22Rv1 (cell line): Measurements from ENCODE around the gene THRA.
A peak's percentile ranks its signal among the peaks of the same experiment; 100 is the strongest.

ENCODE experiments used
- H3K27ac ChIP-seq: fragments of 450-650 bp; 2 replicates; pipeline ENCODE4 v1.5.1; 2017
- ZFX ChIP-seq: fragments of 450-650 bp; IDR thresholded peaks from 2 replicates; pipeline ENCODE4 v1.6.1; 2017; ENCODE audit warnings: antibody characterized with exemption, borderline replicate concordance
- TF ChIP-seq, protein P1 (sequence below): fragments of 450-650 bp; IDR thresholded peaks from 2 replicates; pipeline ENCODE4 v1.5.1; 2017; ENCODE audit warnings: mild to moderate bottlenecking

The THRA gene

DNA sequence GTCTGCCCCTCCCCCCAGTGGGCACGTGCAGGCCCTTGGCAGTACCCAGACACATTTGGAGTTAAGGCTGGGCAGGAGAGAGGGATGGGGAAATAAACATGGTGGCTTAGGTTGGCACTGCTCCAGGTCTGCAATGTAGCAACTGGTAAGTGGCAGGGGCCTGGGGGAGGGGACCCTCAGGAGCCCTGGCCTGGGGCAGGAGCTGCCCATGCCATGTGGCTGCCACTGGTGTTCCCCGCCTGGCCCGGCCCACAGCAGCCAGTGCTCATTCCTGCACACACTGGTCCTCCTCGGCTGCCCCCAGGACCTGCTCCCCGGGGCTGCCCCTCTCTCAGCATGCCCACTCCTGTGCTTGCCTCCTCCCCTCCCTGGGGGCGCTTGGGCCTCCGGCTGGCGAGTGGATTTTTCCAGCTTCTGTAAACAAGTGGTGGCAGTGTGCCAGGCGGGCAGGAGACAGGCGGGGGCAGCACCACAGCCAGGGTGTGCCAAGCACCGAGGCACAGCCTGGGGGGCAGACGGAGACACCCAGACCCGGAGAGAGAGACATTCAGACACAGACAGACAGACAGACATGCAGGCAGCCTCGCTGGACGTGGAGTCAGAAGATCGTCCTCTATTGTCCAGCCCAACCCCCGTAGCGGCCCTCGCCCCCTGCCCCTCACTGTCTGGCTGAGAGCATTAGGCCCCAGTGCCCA is 9.4 kb downstream of the THRA start:
- peak overlapping the region; percentile 27 for H3K27ac ChIP-seq
- TF ChIP-seq, protein P1, sequence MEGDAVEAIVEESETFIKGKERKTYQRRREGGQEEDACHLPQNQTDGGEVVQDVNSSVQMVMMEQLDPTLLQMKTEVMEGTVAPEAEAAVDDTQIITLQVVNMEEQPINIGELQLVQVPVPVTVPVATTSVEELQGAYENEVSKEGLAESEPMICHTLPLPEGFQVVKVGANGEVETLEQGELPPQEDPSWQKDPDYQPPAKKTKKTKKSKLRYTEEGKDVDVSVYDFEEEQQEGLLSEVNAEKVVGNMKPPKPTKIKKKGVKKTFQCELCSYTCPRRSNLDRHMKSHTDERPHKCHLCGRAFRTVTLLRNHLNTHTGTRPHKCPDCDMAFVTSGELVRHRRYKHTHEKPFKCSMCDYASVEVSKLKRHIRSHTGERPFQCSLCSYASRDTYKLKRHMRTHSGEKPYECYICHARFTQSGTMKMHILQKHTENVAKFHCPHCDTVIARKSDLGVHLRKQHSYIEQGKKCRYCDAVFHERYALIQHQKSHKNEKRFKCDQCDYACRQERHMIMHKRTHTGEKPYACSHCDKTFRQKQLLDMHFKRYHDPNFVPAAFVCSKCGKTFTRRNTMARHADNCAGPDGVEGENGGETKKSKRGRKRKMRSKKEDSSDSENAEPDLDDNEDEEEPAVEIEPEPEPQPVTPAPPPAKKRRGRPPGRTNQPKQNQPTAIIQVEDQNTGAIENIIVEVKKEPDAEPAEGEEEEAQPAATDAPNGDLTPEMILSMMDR: no peak
- no peak for TF ChIP-seq ZFX

DNA sequence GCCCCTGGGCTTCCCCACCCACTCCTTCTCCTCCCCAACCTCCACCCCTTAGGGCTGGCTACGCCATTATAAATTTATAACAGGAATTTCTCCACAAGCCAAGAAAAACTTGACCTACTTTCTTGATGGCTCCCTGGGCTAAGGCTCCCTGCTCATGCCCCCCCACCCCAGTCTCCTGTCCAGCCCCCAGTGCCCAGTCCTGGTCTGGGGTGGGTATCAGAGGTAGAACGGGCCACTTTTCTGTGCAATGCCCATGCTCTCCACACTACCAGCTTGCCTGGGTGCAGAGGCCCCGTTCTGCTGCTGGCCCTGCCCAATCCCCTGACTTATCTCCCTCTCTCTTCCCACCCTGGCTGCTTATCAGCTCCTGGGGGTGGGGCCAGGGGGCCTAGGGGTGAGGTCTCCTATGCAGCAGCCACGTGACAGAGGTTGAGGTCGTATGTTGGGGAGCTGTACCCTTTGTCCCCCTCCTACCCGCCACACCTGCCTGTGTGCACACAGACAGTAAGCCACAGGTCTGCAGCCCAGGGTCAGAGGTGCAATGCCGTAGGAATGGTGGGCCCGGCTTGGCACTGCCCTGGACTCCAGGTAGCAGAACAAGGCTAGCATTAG is 10.1 kb downstream of the THRA start:
- TF ChIP-seq, protein P1: no peak
- no peak for TF ChIP-seq ZFX

DNA sequence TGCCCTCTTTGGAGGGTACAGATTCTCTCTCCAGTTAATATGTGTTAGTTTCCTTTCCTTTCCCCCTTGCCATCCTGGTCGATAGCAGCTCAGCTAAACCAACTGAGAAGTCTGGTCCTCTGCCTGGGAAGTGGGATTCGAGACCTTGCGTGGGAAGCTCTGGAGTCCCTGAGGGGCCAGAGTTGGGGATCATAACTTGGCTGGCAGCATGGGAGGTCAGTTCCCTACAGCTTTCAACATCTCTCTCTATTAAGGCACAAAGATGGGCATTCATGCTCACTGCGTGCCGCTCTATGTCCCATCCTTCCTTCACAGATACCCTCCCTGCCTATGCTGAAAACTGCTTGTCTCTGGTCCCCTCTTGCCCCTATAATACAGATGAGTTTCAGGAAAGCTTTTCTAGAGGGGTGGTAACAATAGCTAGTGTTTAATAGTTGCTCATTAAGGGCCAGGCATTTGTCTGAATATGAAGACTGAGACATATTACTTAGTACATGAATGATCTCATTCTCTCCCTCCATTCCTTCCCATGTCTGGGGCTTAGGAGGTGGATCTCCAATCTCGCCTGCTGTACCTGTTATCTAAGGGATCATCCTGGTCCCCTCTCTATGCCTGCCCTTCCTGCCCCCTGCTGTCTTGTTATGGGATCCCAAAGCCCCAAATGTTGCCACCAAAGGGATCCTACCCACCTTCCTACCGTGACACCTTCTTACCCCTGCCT is 10.8 kb downstream of the THRA start:
- H3K27ac ChIP-seq: no peak overlapping the region

More for the DNA sequence above, 10.1 kb downstream of the THRA start:
- 0 out of 2 replicates have a peak overlapping the region, but pooled peaks have one; percentile 27 for H3K27ac ChIP-seq

DNA sequence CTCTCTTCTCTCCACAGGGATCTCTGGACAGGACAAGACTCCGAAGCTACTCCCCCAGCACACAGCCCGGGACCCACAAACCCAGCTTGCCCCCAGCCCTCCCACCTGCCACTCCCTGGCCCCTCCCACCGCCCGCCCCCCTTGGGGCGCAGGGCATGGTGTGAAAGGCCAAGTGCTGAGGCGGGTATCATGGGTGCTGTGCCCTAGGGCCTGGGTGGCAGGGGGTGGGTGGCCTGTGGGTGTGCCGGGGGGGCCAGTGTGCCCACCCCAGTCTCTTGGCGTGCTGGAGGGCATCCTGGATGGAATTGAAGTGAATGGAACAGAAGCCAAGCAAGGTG is 11.4 kb downstream of the THRA start:
- no peak overlapping the region for H3K27ac ChIP-seq
- TF ChIP-seq ZFX: no peak
- TF ChIP-seq, protein P1: no peak

More for the DNA sequence above, 10.8 kb downstream of the THRA start:
- TF ChIP-seq, protein P1: no peak
- no peak for TF ChIP-seq ZFX

DNA sequence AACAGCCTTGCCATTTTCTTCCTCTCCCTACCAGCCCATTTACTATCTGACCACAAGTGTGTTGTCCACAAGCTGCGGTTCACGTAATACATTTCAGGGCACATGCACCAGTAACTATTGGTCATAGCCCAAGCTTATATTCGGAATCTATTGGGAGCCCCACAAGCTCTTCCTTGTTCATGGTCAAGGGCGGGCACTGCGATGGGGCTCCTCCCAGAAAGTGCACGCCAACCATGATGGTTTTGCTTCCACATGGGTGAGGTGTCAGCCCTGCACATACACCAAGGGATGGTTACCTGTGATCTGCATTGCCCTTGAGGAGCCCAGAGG is 12.1 kb downstream of the THRA start:
- TF ChIP-seq, protein P1: no peak
- no peak for TF ChIP-seq ZFX
- no peak overlapping the region for H3K27ac ChIP-seq

DNA sequence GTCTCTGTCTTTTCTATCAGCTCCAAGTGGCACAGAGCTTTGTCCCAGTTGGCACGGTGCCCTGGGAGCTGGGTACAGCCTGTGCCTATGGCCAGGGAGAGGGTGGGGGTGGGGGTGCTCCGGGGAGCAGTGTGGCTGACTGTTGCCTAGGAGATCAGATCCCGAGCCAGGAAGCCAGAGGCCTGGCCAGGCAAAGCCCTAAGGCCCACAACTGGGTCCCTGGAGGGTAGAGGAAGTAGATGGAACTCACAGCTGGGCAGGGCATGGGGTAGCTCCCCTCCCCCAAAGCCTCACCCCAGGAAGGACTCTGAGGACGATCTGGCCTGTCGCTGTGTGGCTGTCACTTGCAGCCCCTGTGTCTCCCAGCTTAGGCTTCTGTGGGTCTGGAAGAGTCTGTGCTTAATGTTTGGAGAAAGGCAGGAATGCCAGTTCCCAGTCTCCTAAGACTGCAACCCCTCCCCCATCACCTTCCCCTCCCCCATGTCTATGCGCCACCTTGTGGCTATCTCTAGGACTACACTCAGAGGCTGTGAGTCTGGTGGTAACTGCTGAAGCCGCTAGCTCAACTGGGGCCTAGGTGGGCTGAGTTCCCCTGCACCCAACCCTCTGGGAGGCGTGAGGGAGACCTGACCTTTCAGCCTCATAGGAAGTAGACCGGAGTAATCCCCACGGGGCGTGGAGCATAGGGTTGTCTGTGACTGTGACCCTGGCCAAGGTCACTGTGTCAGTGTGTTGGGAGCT is 12.6 kb downstream of the THRA start:
- H3K27ac ChIP-seq: no peak overlapping the region
- TF ChIP-seq, protein P1: peak; percentile 91
- no peak for TF ChIP-seq ZFX
